GM18511 (cell line): ENCODE data around the gene BACH2.
"Not testable (repeated sequence)": the region's sequence is repeated elsewhere in the genome, so short reads cannot be mapped to it uniquely, and the experiment has no call there.

ENCODE experiments used
- ATAC-seq: cut with Tn5 transposase; IDR thresholded peaks from one replicate; pipeline ENCODE4 v1.9.1; 2021; ENCODE audit warnings: mild to moderate bottlenecking, moderate library complexity; ENCODE audit not compliant: unreplicated experiment

BACH2 gene

DNA sequence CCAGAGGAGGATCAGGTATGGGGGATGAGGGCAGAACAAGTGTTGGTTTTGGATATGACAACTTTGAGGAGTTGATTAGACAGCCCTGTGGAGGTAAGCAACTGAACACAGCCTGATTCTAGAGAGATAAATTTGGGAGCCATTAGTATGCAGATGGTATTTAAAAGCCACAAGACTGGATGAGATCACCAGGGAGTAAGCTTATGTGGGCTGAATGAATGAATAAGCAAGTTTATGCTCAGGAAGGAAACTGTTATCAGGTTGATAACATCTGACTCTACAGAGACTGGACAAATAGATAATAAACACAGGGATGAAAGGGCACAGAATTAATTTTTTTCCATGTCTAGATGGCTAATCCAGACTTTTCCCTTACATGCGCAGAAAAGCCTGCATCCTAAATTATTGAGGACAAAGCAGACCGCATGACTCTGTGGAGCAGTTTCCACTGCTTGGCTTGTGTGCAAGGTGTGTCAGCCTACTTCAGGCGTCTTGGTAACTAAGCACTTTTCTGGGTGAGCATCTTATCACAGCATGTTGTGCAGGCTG is 251.7 kb downstream of the BACH2 start:
- ATAC-seq, result no peak

DNA sequence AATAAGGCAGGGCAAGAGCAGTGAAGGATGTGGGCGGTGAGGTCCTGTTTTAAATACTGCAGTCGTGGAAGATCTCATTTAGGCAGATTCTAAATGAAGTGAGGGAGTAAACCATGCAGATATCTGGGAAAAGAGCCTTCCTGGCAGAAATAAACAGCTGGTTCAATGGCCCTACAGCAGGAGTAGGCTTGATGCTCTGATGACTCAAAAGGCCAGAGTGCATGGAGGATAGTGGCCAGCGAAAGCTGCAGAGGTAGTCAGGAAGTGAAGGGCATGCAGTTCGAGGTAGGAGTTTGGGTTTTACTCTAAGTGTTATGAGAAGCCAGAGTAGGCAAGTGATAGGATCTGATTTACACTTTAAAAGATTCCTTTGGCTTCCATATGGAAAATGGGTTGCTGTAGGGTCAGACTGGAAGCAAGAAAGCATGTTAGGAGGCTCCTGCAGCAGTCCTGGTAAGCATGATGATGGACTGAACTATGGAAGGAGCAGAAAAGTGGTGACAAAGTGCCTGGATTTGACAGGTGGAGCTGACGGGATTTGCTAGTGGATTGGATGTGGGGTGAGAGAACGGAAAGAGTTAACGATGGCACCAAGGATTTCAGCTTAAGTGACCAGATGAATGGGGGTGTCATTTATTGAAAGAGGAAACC is 252.3 kb downstream of the BACH2 start:
- ATAC-seq, result no peak

GRCh38 chr6:90040931-90041330 is 255.7 kb downstream of the BACH2 start:
- no peak for ATAC-seq

DNA sequence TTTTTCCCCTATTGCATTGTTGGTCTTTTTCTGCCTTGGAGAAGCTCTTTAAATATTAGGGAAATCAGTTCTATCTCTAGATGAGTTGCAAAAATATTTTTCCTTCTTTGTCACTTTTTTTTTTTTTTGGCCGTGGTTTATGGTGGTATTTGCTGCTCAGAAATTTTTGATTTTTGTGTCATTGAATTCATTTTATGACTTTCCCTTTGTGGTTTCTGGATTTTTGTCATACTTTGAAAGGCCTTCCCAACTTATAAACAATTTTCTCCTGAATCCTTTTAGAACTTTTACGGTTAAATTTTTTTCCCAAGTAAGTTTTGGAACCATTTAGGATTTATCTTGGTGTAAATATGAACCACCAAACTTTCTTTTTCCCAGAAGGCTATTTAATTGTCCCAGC is 256.7 kb downstream of the BACH2 start:
- no peak for ATAC-seq

DNA sequence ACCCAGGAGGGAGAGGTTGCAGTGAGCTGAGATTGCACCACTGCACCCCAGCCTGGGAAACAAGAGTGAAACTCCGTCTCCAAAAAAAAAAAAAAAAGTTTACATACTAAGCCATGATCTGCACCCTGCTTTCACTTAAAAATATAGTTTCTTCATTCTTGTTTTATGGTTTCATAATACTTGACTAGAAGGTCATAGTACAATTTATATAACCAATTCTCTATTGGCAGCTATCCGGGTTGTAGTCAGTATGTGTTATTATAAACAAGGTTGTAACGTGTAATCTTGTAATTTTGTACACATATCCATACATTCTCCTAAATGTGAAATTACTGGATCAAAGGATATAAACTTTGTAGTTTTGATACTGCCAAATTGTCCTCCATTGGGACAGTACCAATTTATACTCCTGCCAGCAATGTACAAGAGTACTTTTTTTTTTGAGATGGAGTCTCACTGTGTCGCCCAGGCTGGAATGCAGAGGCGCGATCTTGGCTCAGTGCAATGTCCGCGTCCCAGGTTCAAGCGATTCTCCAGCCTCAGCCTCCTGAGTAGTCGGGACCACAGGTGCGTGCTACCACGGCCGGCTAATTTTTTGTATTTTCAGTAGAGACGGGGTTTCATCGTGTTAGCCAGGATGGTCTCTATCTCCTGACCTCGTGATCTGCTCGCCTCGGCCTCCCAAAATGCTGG is 257.5 kb downstream of the BACH2 start:
- no peak for ATAC-seq

DNA sequence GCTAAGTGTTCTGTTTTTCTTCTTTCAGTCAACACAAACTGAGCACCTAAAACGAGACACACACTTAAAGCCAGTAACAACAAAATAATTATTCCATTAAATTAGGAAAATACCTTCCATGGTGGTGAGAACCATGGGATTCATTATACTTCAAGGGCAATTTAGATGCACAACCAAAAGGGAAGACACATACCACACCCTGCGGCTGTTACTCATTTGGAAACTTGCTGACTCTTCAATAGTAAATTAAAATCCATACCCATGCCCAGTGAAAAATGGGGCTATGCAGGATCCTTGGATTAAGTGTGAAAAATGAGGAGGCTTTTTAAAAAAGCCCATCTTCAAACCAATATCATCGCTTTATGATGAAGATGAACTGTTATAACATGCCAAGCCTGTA is 259.7 kb downstream of the BACH2 start:
- no peak for ATAC-seq

- no peak for ATAC-seq
Measured at GRCh38 chr6:90035047-90035723, 261.5 kb downstream of the BACH2 start.

GRCh38 chr6:90033746-90034271 is 262.8 kb downstream of the BACH2 start:
- no peak for ATAC-seq

DNA sequence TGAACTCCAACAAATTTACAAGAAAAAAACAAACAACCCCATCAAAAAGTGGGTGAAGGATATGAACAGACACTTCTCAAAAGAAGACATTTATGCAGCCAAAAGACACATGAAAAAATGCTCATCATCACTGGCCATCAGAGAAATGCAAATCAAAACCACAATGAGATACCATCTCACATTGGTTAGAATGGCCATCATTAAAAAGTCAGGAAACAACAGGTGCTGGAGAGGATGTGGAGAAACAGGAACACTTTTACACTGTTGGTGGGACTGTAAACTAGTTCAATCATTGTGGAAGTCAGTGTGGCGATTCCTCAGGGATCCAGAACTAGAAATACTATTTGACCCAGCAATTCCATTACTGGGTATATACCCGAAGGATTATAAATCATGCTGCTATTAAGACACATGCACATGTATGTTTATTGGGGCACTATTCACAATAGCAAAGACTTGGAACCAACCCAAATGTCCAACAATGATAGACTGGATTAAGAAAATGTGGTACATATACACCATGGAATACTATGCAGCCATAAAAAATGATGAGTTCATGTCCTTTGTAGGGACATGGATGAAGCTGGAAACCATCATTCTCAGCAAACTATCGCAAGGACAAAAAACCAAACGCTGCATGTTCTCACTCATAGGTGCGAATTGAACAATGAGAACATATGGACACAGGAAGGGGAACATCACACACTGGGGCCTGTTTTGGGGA is 264.0 kb downstream of the BACH2 start:
- ATAC-seq, result not testable (repeated sequence)

- no peak for ATAC-seq
Measured at GRCh38 chr6:90028995-90029635, 267.5 kb downstream of the BACH2 start.

DNA sequence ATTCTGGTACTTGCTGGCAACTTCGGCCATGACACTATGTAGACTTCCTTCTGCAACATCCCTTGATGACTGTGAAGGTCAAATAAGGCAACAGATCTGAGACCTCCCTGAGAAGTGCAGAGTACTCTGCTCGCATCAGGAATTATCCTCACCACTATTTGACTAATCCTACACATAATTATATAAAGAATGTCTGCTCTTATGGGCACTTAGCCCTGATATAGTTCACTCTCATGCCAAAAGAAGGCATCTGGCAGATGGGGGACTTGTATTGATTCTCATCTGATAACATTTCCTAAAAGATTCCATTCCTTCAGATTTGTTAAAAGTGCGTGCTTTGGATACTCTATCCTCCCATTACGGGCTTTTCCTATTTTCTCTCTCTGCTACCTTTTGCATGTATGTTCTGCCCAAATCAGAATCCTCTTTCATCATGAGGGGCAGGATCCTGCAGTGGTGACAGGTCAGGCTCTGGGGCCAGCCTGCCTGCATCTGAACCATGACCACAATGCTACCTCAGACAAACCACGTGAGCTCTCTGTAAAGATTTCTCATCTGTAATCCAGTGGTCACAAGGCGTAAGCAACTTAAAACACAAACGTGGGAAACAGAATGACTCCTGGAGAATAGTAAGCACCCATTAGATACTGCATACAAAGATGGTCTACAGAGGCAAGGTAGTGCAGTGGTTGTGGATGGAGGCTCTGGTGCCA is 268.4 kb downstream of the BACH2 start:
- no peak for ATAC-seq

GRCh38 chr6:90026216-90026615 is 270.4 kb downstream of the BACH2 start:
- ATAC-seq, result no peak

GRCh38 chr6:90025523-90026061 is 271.1 kb downstream of the BACH2 start:
- ATAC-seq, result no peak

DNA sequence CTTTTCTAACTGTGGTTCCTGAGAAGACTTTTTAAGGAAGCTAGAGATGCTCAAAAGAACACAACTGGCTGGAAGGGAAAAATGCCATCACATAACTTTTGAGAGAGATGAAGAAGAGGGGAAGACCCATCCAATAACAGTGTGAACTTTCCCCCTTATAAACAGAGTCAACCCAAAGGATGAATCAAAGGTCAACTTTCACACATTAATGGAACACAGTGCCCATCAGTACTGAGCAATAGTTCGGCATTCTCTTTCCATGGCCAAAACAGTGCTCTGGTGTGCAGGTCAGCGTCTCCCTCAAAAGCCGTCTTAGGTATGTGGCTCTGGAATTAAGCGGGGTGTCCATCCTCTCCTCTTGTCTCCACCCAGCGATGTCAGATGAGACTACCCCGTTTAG is 272.0 kb downstream of the BACH2 start:
- no peak for ATAC-seq

DNA sequence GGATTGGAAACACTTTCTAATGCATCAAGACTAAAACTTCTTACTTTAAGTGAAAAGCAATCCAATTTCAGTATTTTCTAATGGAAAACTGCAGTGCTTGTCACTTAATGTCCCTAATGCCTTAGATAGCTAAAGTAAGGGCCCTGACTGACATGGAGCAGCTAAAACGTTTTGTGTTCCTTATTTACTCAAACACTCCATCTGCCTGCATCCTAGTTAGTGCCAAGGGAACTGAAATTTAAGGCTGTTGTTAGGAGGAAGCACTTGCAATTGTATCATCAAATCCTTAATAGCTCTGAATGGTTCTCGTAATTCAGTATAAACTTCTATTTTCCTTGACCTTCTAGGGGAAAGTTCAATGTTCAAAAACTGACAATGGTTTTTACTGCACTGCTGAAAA is 274.9 kb downstream of the BACH2 start:
- ATAC-seq, result no peak

DNA sequence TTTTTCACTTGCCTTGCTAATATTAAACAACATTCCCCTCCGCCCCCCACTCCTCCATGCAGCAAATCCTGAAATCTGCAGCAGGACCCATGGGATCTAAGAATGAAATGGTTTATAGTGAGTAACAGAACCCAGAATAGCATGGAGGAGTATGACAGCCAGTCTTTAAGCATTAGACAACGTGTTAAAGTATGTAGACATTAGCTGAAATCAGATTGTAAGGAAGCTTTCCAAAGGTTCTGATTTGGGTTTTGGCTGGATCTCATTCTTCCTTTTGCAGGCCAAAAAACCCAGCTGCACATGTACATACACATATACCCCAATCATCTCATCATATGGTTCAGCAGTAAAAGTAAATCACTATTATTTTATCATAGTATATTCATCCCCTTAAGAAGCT is 275.9 kb downstream of the BACH2 start:
- no peak for ATAC-seq

- no peak for ATAC-seq
Measured at GRCh38 chr6:90019216-90019615, 277.4 kb downstream of the BACH2 start.

DNA sequence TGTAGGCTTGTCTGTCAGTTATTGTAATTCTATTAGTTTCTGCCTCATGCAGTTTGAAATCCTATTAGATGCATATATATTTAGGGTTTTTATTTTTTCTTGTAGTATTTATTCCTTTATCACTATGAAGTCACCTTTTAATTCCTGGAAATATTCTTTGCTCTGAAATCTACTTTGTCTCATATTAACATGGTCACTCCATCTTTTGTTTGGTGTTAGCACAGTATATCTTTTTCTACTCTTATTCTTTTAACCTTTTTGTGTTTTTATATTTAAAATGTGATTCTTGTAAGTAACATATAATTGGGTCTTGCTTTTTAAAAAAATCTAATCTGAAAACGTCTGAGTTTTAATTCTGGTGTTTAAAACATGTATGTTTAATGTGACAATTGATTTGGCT is 280.8 kb downstream of the BACH2 start:
- no peak for ATAC-seq

- ATAC-seq, result no peak
Measured at GRCh38 chr6:90008908-90009501, 287.6 kb downstream of the BACH2 start.
